NCI-H1417 treated with DMSO at 0.1 percent for 48 hours (cell line): Measurements from ENCODE around the gene IL15.

Experiments used
- DNase-seq: peaks from one replicate; lab custom pipeline; 2025; lab: John Stamatoyannopoulos, UW

Gene IL15

DNA sequence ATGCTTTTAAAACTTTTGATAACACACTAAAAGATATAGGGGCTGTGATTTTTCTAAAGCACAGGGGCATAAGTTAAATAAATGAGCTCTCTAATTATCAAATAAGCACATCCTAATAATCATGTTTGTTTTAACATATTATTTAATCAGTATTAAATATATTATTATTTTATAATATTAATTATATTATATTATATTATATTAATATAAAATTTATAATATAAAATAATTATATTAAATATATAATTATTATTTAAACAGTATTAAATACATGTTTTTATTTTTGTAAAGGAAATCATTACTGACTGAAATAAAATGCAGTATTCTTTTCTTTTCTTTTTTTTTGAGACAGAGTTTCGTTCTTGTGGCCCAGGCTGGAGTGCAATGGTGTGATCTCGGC lies 136.5 kb downstream of the IL15 start:
- DNase-seq, result no peak

DNA sequence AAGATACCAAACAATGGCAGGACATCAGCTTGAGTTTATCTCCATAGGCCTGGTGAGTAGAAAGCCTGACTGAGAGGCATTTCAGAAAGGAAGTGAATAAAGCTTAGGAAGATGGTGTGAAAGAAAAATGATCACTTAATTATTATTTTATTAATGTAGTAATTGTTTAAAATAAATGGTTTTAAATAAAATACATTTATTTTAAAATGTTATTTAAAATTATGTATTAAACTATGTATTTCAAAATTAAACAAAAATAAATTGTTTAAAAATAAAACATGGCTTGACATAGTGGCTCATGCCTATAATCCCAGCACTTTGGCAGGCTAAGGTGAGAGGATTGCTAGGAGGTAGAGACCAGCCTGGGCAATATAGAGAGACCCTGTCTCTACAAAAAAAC lies 145.8 kb downstream of the IL15 start:
- no peak for DNase-seq
